ENCODE data around the gene BCL2L12. TPM values are rescaled to one million over a fixed set of nuclear protein-coding genes. Genes with fewer than 3 reads are reported as not detected.

Gene BCL2L12
- total and polyA plus RNA-seq, 2 of the 13 experiments (the other 11 are each of a cell fraction or from before 2014, with no cell fraction given): 26.8 to 40.8 TPM

DNA sequence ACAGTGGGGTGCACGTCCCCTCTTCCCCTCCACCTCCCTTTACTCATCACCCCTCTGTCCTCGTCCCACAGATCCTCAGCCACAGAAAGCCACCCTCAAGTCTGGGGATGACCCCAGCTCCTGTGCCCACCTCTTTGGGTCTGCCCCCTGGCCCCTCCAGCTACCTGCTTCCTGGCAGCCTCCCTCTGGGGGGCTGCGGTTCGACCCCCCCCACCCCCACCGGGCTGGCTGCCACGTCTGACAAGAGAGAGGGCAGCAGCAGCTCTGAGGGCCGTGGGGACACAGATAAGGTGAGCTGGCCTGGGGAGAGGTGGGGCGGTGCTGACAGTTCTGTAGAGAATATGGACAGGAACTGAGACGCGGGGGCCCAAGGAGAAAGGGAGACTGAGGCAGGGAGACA, 11.2 kb upstream of the BCL2L12 start:
- FAIRE-seq (no peak), ATAC-seq (no peak), DNase-seq (ENCODE audit: low spot score) (no peak)
- no peak overlapping the region for H3K4me2 ChIP-seq (ENCODE audit: low read depth, low read length)
- in situ Hi-C loops (cut with HindIII; ENCODE audit: extremely low pct_ligation_motif_present, low pct_unique_long_range_greater_than_20kb): no loop called here
- intact Hi-C loops (cut with micrococcal nuclease; ENCODE audit: unreplicated experiment): no loop called here
- H3K4me3 ChIP-seq (replicated peaks in 1 of 3; ENCODE audit: insufficient read depth in 1 of 3, low read depth in 2 of 3, low read length in 3 of 3): no peak overlapping the region
- ChIA-PET POLR2A (interaction anchor here (1.2 to 1.5 kb wide), 2 partner anchors 15 to 22 kb away, joined by 3 to 4 read pairs; partner anchors contain the start of gene RRAS), CTCF (ENCODE audit: low intra/inter-chr PET ratio, low total read pairs) (no interaction called here)
- H3K9ac ChIP-seq (ENCODE audit: insufficient read depth, low read depth, low read length): no peak overlapping the region
- no TSS peak for BruUV-seq (replicated peaks)
- no peak overlapping the region for H2AFZ ChIP-seq (ENCODE audit: low read length)
- no peaks in the 10 kb centered on the region for H3K27me3 ChIP-seq (ENCODE audit: control insufficient read depth in 1 of 2, insufficient read depth in 2 of 2, low read length in 2 of 2)
- peaks cover 14% of the 10 kb centered on the region; the same call in 1 of the 2 replicates for H3K4me1 ChIP-seq (ENCODE audit: insufficient read depth, low read length)
- whole genome bisulfite sequencing (ENCODE audit: low lambda C conversion rate): 93% methylated on average over 10 of the region's 10 CpGs
- H3K9me3 ChIP-seq (ENCODE audit: low read length): no peaks in the 10 kb centered on the region
- no peaks in the 10 kb centered on the region for H4K20me1 ChIP-seq (ENCODE audit: insufficient read depth, low read length)
- no peak overlapping the region for H3K27ac ChIP-seq (ENCODE audit: extremely low read length, insufficient read depth, low read length)
- H3K79me2 ChIP-seq (ENCODE audit: insufficient read depth, low read length): no peaks in the 10 kb centered on the region
- H3K36me3 ChIP-seq (replicated peaks in 1 of 2; ENCODE audit: control insufficient read depth in 1 of 2, insufficient read depth in 2 of 2, low read length in 2 of 2): peaks cover 34 to 69% of the 10 kb centered on the region in 2 experiments; a peak in 4 of 5 replicates
- TF ChIP-seq KMT2A (CRISPR knock-in tag; IDR thresholded peaks at IDR 0.05): no peak
- no peak for TF ChIP-seq KMT2B (CRISPR knock-in tag; IDR thresholded peaks at IDR 0.05)
- TF ChIP-seq, protein P1, sequence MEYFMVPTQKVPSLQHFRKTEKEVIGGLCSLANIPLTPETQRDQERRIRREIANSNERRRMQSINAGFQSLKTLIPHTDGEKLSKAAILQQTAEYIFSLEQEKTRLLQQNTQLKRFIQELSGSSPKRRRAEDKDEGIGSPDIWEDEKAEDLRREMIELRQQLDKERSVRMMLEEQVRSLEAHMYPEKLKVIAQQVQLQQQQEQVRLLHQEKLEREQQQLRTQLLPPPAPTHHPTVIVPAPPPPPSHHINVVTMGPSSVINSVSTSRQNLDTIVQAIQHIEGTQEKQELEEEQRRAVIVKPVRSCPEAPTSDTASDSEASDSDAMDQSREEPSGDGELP (IDR thresholded peaks at IDR 0.05; ENCODE audit: borderline replicate concordance, low read depth): no peak
- TF ChIP-seq ZNF317 (CRISPR knock-in tag; IDR thresholded peaks at IDR 0.05): no peak
- TF ChIP-seq HNRNPL (IDR thresholded peaks at IDR 0.05; ENCODE audit: low read depth, low read length): no peak
- TF ChIP-seq, protein P2, sequence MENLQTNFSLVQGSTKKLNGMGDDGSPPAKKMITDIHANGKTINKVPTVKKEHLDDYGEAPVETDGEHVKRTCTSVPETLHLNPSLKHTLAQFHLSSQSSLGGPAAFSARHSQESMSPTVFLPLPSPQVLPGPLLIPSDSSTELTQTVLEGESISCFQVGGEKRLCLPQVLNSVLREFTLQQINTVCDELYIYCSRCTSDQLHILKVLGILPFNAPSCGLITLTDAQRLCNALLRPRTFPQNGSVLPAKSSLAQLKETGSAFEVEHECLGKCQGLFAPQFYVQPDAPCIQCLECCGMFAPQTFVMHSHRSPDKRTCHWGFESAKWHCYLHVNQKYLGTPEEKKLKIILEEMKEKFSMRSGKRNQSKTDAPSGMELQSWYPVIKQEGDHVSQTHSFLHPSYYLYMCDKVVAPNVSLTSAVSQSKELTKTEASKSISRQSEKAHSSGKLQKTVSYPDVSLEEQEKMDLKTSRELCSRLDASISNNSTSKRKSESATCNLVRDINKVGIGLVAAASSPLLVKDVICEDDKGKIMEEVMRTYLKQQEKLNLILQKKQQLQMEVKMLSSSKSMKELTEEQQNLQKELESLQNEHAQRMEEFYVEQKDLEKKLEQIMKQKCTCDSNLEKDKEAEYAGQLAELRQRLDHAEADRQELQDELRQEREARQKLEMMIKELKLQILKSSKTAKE (CRISPR knock-in tag; IDR thresholded peaks at IDR 0.05; ENCODE audit: borderline replicate concordance): no peak
- TF ChIP-seq, protein P3, sequence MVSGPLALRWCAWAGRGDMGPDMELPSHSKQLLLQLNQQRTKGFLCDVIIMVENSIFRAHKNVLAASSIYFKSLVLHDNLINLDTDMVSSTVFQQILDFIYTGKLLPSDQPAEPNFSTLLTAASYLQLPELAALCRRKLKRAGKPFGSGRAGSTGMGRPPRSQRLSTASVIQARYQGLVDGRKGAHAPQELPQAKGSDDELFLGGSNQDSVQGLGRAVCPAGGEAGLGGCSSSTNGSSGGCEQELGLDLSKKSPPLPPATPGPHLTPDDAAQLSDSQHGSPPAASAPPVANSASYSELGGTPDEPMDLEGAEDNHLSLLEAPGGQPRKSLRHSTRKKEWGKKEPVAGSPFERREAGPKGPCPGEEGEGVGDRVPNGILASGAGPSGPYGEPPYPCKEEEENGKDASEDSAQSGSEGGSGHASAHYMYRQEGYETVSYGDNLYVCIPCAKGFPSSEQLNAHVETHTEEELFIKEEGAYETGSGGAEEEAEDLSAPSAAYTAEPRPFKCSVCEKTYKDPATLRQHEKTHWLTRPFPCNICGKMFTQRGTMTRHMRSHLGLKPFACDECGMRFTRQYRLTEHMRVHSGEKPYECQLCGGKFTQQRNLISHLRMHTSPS (CRISPR knock-in tag; IDR thresholded peaks at IDR 0.05; ENCODE audit: low read depth): no peak
- TF ChIP-seq, protein P4, sequence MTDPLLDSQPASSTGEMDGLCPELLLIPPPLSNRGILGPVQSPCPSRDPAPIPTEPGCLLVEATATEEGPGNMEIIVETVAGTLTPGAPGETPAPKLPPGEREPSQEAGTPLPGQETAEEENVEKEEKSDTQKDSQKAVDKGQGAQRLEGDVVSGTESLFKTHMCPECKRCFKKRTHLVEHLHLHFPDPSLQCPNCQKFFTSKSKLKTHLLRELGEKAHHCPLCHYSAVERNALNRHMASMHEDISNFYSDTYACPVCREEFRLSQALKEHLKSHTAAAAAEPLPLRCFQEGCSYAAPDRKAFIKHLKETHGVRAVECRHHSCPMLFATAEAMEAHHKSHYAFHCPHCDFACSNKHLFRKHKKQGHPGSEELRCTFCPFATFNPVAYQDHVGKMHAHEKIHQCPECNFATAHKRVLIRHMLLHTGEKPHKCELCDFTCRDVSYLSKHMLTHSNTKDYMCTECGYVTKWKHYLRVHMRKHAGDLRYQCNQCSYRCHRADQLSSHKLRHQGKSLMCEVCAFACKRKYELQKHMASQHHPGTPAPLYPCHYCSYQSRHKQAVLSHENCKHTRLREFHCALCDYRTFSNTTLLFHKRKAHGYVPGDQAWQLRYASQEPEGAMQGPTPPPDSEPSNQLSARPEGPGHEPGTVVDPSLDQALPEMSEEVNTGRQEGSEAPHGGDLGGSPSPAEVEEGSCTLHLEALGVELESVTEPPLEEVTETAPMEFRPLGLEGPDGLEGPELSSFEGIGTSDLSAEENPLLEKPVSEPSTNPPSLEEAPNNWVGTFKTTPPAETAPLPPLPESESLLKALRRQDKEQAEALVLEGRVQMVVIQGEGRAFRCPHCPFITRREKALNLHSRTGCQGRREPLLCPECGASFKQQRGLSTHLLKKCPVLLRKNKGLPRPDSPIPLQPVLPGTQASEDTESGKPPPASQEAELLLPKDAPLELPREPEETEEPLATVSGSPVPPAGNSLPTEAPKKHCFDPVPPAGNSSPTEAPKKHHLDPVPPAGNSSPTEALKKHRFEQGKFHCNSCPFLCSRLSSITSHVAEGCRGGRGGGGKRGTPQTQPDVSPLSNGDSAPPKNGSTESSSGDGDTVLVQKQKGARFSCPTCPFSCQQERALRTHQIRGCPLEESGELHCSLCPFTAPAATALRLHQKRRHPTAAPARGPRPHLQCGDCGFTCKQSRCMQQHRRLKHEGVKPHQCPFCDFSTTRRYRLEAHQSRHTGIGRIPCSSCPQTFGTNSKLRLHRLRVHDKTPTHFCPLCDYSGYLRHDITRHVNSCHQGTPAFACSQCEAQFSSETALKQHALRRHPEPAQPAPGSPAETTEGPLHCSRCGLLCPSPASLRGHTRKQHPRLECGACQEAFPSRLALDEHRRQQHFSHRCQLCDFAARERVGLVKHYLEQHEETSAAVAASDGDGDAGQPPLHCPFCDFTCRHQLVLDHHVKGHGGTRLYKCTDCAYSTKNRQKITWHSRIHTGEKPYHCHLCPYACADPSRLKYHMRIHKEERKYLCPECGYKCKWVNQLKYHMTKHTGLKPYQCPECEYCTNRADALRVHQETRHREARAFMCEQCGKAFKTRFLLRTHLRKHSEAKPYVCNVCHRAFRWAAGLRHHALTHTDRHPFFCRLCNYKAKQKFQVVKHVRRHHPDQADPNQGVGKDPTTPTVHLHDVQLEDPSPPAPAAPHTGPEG (CRISPR knock-in tag; IDR thresholded peaks at IDR 0.05): no peak
- no peak for TF ChIP-seq ZNF775 (CRISPR knock-in tag; IDR thresholded peaks at IDR 0.05; ENCODE audit: borderline replicate concordance)
- TF ChIP-seq ZSCAN31 (CRISPR knock-in tag; IDR thresholded peaks at IDR 0.05; ENCODE audit: low read depth): no peak
- no peak for TF ChIP-seq SIX4 (CRISPR knock-in tag; IDR thresholded peaks at IDR 0.05)
- TF ChIP-seq NR2F2 (IDR thresholded peaks at IDR 0.05; ENCODE audit: borderline replicate concordance, low read depth): no peak

All from HepG2 (cell line).